Measurements from ENCODE around the gene FLYWCH2. TPM values are rescaled to one million over a fixed set of nuclear protein-coding genes. Genes with fewer than 3 reads are reported as not detected.

FLYWCH2 gene
- total RNA-seq, 1 experiment from 2014 or later = 23.9 TPM

DNA sequence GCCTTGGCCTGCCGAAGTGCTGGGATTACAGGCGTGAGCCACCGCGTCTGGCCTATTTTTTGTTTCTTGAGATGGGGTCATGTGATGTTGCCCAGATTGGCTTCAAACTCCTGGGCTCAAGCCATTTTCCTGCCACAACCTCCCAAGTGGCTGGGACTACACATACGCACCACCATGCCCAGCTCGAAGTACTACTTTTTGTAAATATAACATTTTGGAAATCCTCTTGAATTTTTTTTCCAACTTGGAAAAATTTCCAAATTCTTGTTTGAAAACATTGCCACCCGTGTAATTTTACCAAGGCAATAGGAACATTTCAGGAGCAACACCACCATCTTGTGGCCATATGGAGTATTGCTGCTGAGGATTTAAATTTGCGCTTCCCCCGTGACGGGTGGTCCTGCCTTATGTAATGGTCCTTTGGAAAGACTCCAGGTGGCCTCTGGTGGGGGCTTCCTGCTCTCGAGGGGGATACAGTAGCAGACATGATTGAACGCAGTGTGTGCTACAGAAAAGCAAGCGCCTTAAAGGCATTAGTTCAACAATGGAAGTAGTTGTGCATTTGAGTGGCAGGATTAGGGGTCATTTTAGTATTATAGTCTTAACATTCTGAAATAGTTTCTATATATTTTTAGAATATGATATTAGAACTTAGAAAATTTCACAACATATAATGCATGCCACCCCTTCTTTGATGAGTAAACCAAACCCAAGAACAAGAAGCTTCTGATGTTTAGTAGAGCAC lies 36.7 kb downstream of the FLYWCH2 start:
- CTCF ChIA-PET = interaction anchor here (0.7 to 1.0 kb wide), 2 partner anchors 81 to 1911 kb away, joined by 3 to 6 read pairs; no protein-coding TSS in a partner anchor
- H3K36me3 ChIP-seq (ENCODE audit: insufficient read depth, low read length, poor library complexity, severe bottlenecking) = peaks cover 11% of the 10 kb centered on the region
- H3K9me3 ChIP-seq (ENCODE audit: low read depth, low read length, poor library complexity, severe bottlenecking) = no peaks in the 10 kb centered on the region
- intact Hi-C loops (cut with micrococcal nuclease; ENCODE audit: unreplicated experiment) = loop anchor here (2.0 kb wide), 1 partner anchor 45 kb away; no protein-coding TSS in a partner anchor
- no peaks in the 10 kb centered on the region for H3K27me3 ChIP-seq (replicated peaks; ENCODE audit: insufficient read depth, low read depth, low read length, poor library complexity)
- peaks cover 22% of the 10 kb centered on the region for H3K4me1 ChIP-seq (ENCODE audit: insufficient read depth, low read length, poor library complexity, severe bottlenecking)
- H3K27ac ChIP-seq (ENCODE audit: low read depth, low read length, poor library complexity, severe bottlenecking) = no peak overlapping the region
- peak; percentile 90 for TF ChIP-seq CTCF (conservative IDR thresholded peaks at IDR 0.05; ENCODE audit: low read depth, low read length)
- TF ChIP-seq EZH2 (IDR thresholded peaks at IDR 0.05; ENCODE audit: borderline replicate concordance, low read depth, low read length, poor library complexity, severe bottlenecking) = no peak
- peak; percentile 81 for DNase-seq (ENCODE audit: low spot score)
- no peak overlapping the region for H3K4me3 ChIP-seq (ENCODE audit: low read depth, low read length, poor library complexity, severe bottlenecking)
- no TSS peak for BruUV-seq (replicated peaks)
- POLR2A ChIA-PET (ENCODE audit: low non-redundant PET) = no interaction called here

- BruUV-seq (replicated peaks) = no TSS peak
- H3K36me3 ChIP-seq (ENCODE audit: insufficient read depth, low read length, poor library complexity, severe bottlenecking) = no peaks in the 10 kb centered on the region
- intact Hi-C loops (cut with micrococcal nuclease; ENCODE audit: unreplicated experiment) = no loop called here
- ChIA-PET CTCF (interaction anchor here (1.4 kb wide), 1 partner anchor 85 kb away, joined by 5 read pairs; no protein-coding TSS in a partner anchor), POLR2A (ENCODE audit: low non-redundant PET) (no interaction called here)
- H3K27ac ChIP-seq (ENCODE audit: low read depth, low read length, poor library complexity, severe bottlenecking) = no peak overlapping the region
- H3K4me3 ChIP-seq (ENCODE audit: low read depth, low read length, poor library complexity, severe bottlenecking) = no peak overlapping the region
- H3K9me3 ChIP-seq (ENCODE audit: low read depth, low read length, poor library complexity, severe bottlenecking) = no peaks in the 10 kb centered on the region
- DNase-seq (ENCODE audit: low spot score) = no peak
- TF ChIP-seq EZH2 (IDR thresholded peaks at IDR 0.05; ENCODE audit: borderline replicate concordance, low read depth, low read length, poor library complexity, severe bottlenecking) = no peak
- TF ChIP-seq CTCF (conservative IDR thresholded peaks at IDR 0.05; ENCODE audit: low read depth, low read length) = no peak
- peaks cover 10% of the 10 kb centered on the region for H3K4me1 ChIP-seq (ENCODE audit: insufficient read depth, low read length, poor library complexity, severe bottlenecking)
- H3K27me3 ChIP-seq (replicated peaks; ENCODE audit: insufficient read depth, low read depth, low read length, poor library complexity) = no peaks in the 10 kb centered on the region
Measured at GRCh38 chr16:2923481-2923880, 40.5 kb downstream of the FLYWCH2 start.

GRCh38 chr16:2924901-2925755 lies 42.1 kb downstream of the FLYWCH2 start:
- peaks cover 5% of the 10 kb centered on the region for H3K4me1 ChIP-seq (ENCODE audit: insufficient read depth, low read length, poor library complexity, severe bottlenecking)
- ChIA-PET CTCF (interaction anchor here (0.6 kb wide), 1 partner anchor 28 kb away, joined by 4 read pairs; no protein-coding TSS in a partner anchor), POLR2A (ENCODE audit: low non-redundant PET) (no interaction called here)
- no peak overlapping the region for H3K4me3 ChIP-seq (ENCODE audit: low read depth, low read length, poor library complexity, severe bottlenecking)
- intact Hi-C loops (cut with micrococcal nuclease; ENCODE audit: unreplicated experiment) = loop anchor here (5.0 kb wide), 1 partner anchor 37 kb away; the partner anchor contains the start of gene KREMEN2
- no peaks in the 10 kb centered on the region for H3K27me3 ChIP-seq (replicated peaks; ENCODE audit: insufficient read depth, low read depth, low read length, poor library complexity)
- H3K36me3 ChIP-seq (ENCODE audit: insufficient read depth, low read length, poor library complexity, severe bottlenecking) = no peaks in the 10 kb centered on the region
- no peaks in the 10 kb centered on the region for H3K9me3 ChIP-seq (ENCODE audit: low read depth, low read length, poor library complexity, severe bottlenecking)
- no peak for DNase-seq (ENCODE audit: low spot score)
- TF ChIP-seq CTCF (conservative IDR thresholded peaks at IDR 0.05; ENCODE audit: low read depth, low read length) (no peak), EZH2 (IDR thresholded peaks at IDR 0.05; ENCODE audit: borderline replicate concordance, low read depth, low read length, poor library complexity, severe bottlenecking) (no peak)
- BruUV-seq (replicated peaks) = no TSS peak
- H3K27ac ChIP-seq (ENCODE audit: low read depth, low read length, poor library complexity, severe bottlenecking) = no peak overlapping the region
